Neural progenitor cell (in vitro differentiated cells): ENCODE results near the gene GIPC2. TPM values are rescaled to one million over a fixed set of nuclear protein-coding genes. Genes with fewer than 3 reads are reported as not detected.
"Not testable (repeated sequence)": the region's sequence is repeated elsewhere in the genome, so short reads cannot be mapped to it uniquely, and the experiment has no call there.

ENCODE experiments used
- DNase-seq: peaks from one replicate; pipeline ENCODE4 v3.0.0-alpha.2; 2016; ENCODE audit warnings: low spot score
- H2AFZ ChIP-seq: fragments of 200-600 bp; sonication (generic); replicated peaks from 2 replicates; pipeline ENCODE4 v1.6.1; 2016; ENCODE audit warnings: antibody characterized with exemption
- H3F3A ChIP-seq: fragments of 200-600 bp; sonication (generic); 2 replicates; pipeline ENCODE4 v1.6.1; 2016; ENCODE audit warnings: antibody characterized with exemption, low read depth
- H3K27ac ChIP-seq: fragments of 200-600 bp; sonication (generic); 2 replicates; pipeline ENCODE4 v1.5.1; 2016; ENCODE audit warnings: mild to moderate bottlenecking
- H3K27me3 ChIP-seq: fragments of 200-600 bp; sonication (generic); 2 replicates; pipeline ENCODE4 v1.6.1; 2016; ENCODE audit warnings: mild to moderate bottlenecking, moderate library complexity
- H3K36me3 ChIP-seq: fragments of 200-600 bp; sonication (generic); 2 replicates; pipeline ENCODE4 v1.5.1; 2016
- H3K4me1 ChIP-seq: fragments of 200-600 bp; sonication (generic); 2 replicates; pipeline ENCODE4 v1.6.1; 2016; ENCODE audit warnings: mixed run types
- H3K4me2 ChIP-seq: fragments of 200-600 bp; sonication (generic); 2 replicates; pipeline ENCODE4 v1.6.1; 2016
- H3K4me3 ChIP-seq: fragments of 200-600 bp; sonication (generic); 2 replicates; pipeline ENCODE4 v1.5.1; 2016
- H3K79me2 ChIP-seq: fragments of 200-600 bp; sonication (generic); 2 replicates; pipeline ENCODE4 v1.6.1; 2016; ENCODE audit warnings: low read depth
- H3K9ac ChIP-seq: fragments of 200-600 bp; sonication (generic); 2 replicates; pipeline ENCODE4 v1.6.1; 2016
- H3K9me3 ChIP-seq: fragments of 200-600 bp; sonication (generic); 2 replicates; pipeline ENCODE4 v1.5.1; 2016; ENCODE audit warnings: low read depth
- H4K20me1 ChIP-seq: fragments of 200-600 bp; sonication (generic); 2 replicates; pipeline ENCODE4 v1.6.1; 2016; ENCODE audit warnings: low read depth
- H3K27ac Mint-ChIP-seq: 3 replicates; pipeline ENCODE4 v1.8.0; 2021; ENCODE audit warnings: mixed read lengths
- H3K27me3 Mint-ChIP-seq: 2 replicates; pipeline ENCODE4 v1.8.0; 2022; ENCODE audit warnings: low read depth, mild to moderate bottlenecking, inconsistent platforms, moderate library complexity, mixed read lengths; ENCODE audit not compliant: insufficient read depth
- H3K36me3 Mint-ChIP-seq: 3 replicates; pipeline ENCODE4 v1.8.0; 2021; ENCODE audit warnings: mixed read lengths
- H3K4me1 Mint-ChIP-seq: 3 replicates; pipeline ENCODE4 v1.8.0; 2021; ENCODE audit warnings: mixed read lengths
- H3K4me3 Mint-ChIP-seq: 3 replicates; pipeline ENCODE4 v1.8.0; 2021; ENCODE audit warnings: mild to moderate bottlenecking, moderate library complexity, mixed read lengths
- H3K9me3 Mint-ChIP-seq: 3 replicates; pipeline ENCODE4 v1.8.0; 2020; ENCODE audit warnings: mixed read lengths
- CTCF ChIP-seq: fragments of 200-600 bp; sonication (generic); IDR thresholded peaks from 2 replicates; pipeline ENCODE4 v1.5.1; 2017; ENCODE audit warnings: antibody characterized with exemption, mild to moderate bottlenecking
- EZH2 ChIP-seq: fragments of 200-600 bp; sonication (generic); IDR thresholded peaks from 2 replicates; pipeline ENCODE4 v1.6.1; 2017; ENCODE audit warnings: antibody characterized with exemption, mild to moderate bottlenecking, moderate library complexity
- EZH2phosphoT487 ChIP-seq: fragments of 200-600 bp; sonication (generic); IDR thresholded peaks from 2 replicates; pipeline ENCODE4 v1.6.1; 2017; ENCODE audit warnings: antibody characterized with exemption
- total RNA-seq: library from RNA; depleted of rRNA; stranded (reverse); fragments of >200 nt; gene quantifications from 2 replicates; pipeline ENCODE4 v1.2.3, GENCODE V29; 2015; ENCODE audit warnings: low replicate concordance

GIPC2 gene
- total RNA-seq, 1 donor from 2014 or later = not detected

GRCh38 chr1:78011050-78011449, 34.7 kb upstream of the GIPC2 start:
- Mint-ChIP-seq H3K4me1 (peaks cover 9% of the 10 kb centered on the region), H3K4me3 (no peak overlapping the region), H3K36me3 (peaks cover 11% of the 10 kb centered on the region), H3K9me3 (no peaks in the 10 kb centered on the region), H3K27me3 (no peaks in the 10 kb centered on the region), H3K27ac (no peak overlapping the region)
- H3K4me1 ChIP-seq = peaks cover 9% of the 10 kb centered on the region
- H3K9me3 ChIP-seq = no peaks in the 10 kb centered on the region
- no peak overlapping the region for H3K9ac ChIP-seq
- no peak overlapping the region for H2AFZ ChIP-seq
- no peak overlapping the region for H3K4me3 ChIP-seq
- H3K4me2 ChIP-seq = no peak overlapping the region
- H3K79me2 ChIP-seq = peaks cover 23% of the 10 kb centered on the region
- no peak overlapping the region for H3K27ac ChIP-seq
- H4K20me1 ChIP-seq = no peaks in the 10 kb centered on the region
- TF ChIP-seq EZH2 (no peak), EZH2phosphoT487 (no peak), CTCF (no peak)
- H3F3A ChIP-seq = peaks cover 4% of the 10 kb centered on the region
- H3K36me3 ChIP-seq = peaks cover 2% of the 10 kb centered on the region
- no peak for DNase-seq
- no peaks in the 10 kb centered on the region for H3K27me3 ChIP-seq

- TF ChIP-seq CTCF = no peak
- no peak for TF ChIP-seq EZH2
- TF ChIP-seq EZH2phosphoT487 = no peak
- Histone ChIP-seq H3F3A (peaks cover 4% of the 10 kb centered on the region), H3K9me3 (no peaks in the 10 kb centered on the region), H3K9ac (no peak overlapping the region), H3K79me2 (no peaks in the 10 kb centered on the region), H2AFZ (no peak overlapping the region), H3K27ac (no peak overlapping the region), H3K4me1 (no peaks in the 10 kb centered on the region), H4K20me1 (no peaks in the 10 kb centered on the region), H3K27me3 (no peaks in the 10 kb centered on the region), H3K4me2 (no peak overlapping the region), H3K36me3 (peaks cover 11% of the 10 kb centered on the region), H3K4me3 (no peak overlapping the region)
- Mint-ChIP-seq H3K4me3 (no peak overlapping the region), H3K9me3 (no peaks in the 10 kb centered on the region), H3K27me3 (no peaks in the 10 kb centered on the region), H3K36me3 (peaks cover 11% of the 10 kb centered on the region), H3K4me1 (no peaks in the 10 kb centered on the region), H3K27ac (no peak overlapping the region)
- no peak for DNase-seq
Measured at GRCh38 chr1:78015148-78015547, 30.6 kb upstream of the GIPC2 start.

- no peak overlapping the region for H2AFZ ChIP-seq
- Mint-ChIP-seq H3K4me1 (no peaks in the 10 kb centered on the region), H3K27ac (no peak overlapping the region), H3K36me3 (peaks cover 5% of the 10 kb centered on the region), H3K9me3 (no peaks in the 10 kb centered on the region), H3K4me3 (no peak overlapping the region), H3K27me3 (peaks cover 2% of the 10 kb centered on the region)
- H3K4me2 ChIP-seq = no peak overlapping the region
- no peaks in the 10 kb centered on the region for H3K79me2 ChIP-seq
- no peaks in the 10 kb centered on the region for H3K4me1 ChIP-seq
- no peak overlapping the region for H3K27ac ChIP-seq
- no peak overlapping the region for H3K4me3 ChIP-seq
- H3K9me3 ChIP-seq = no peaks in the 10 kb centered on the region
- no peaks in the 10 kb centered on the region for H3F3A ChIP-seq
- no peak for DNase-seq
- no peak overlapping the region for H3K9ac ChIP-seq
- H3K27me3 ChIP-seq = no peaks in the 10 kb centered on the region
- no peaks in the 10 kb centered on the region for H4K20me1 ChIP-seq
- peaks cover 11% of the 10 kb centered on the region for H3K36me3 ChIP-seq
- no peak for TF ChIP-seq EZH2phosphoT487
Measured at GRCh38 chr1:78019024-78019423, 26.7 kb upstream of the GIPC2 start.

GRCh38 chr1:78021134-78021533, 24.6 kb upstream of the GIPC2 start:
- H3K79me2 ChIP-seq, H3K9ac ChIP-seq, H3K27ac ChIP-seq, H3K9me3 Mint-ChIP-seq, H4K20me1 ChIP-seq, H3K27ac Mint-ChIP-seq, DNase-seq, H3K36me3 Mint-ChIP-seq, H3K4me1 Mint-ChIP-seq, H3F3A ChIP-seq, H3K4me2 ChIP-seq, H3K27me3 Mint-ChIP-seq, H3K4me3 Mint-ChIP-seq, H2AFZ ChIP-seq, H3K4me3 ChIP-seq, H3K9me3 ChIP-seq, H3K4me1 ChIP-seq, H3K27me3 ChIP-seq, H3K36me3 ChIP-seq: not testable (repeated sequence)
